ENCODE results near the gene HDAC6. TPM values are rescaled to one million over a fixed set of nuclear protein-coding genes. Genes with fewer than 3 reads are reported as not detected.
"Not testable (repeated sequence)": the region's sequence is repeated elsewhere in the genome, so short reads cannot be mapped to it uniquely, and the experiment has no call there.

HDAC6 gene
- total and polyA plus RNA-seq, 4 experiments from 2014 or later, result 9.4 to 126 (median 73.0) TPM

GRCh38 chrX:48853494-48853893 is 51.6 kb downstream of the HDAC6 start:
- not testable (repeated sequence) for H3K27me3 ChIP-seq (ENCODE audit: insufficient read depth, low read length); H3K9me3 ChIP-seq (ENCODE audit: control insufficient read depth in 1 of 2, low read length in 2 of 2)

GRCh38 chrX:48854121-48854804 is 52.4 kb downstream of the HDAC6 start:
- H3K27me3 ChIP-seq (ENCODE audit: insufficient read depth, low read length); H3K36me3 ChIP-seq (ENCODE audit: insufficient read depth, low read length); intact Hi-C loops (cut with micrococcal nuclease); H3K9me3 ChIP-seq (ENCODE audit: control insufficient read depth in 1 of 2, low read length in 2 of 2); DNase-seq; CTCF ChIA-PET (ENCODE audit: partially characterized antibody); H3K4me3 ChIP-seq (ENCODE audit: low read length in 2 of 2); H3K4me1 ChIP-seq (ENCODE audit: insufficient read depth, low read length); POLR2A ChIA-PET (ENCODE audit: partially characterized antibody); H3K27ac Mint-ChIP-seq; H3K36me3 Mint-ChIP-seq; H3K4me1 Mint-ChIP-seq; H3K4me3 Mint-ChIP-seq; H3K9me3 Mint-ChIP-seq; H3K27ac ChIP-seq (ENCODE audit: low read depth, low read length): not testable (repeated sequence)
- peaks cover 7 to 14% of the 10 kb centered on the region in 2 donors for H3K27me3 Mint-ChIP-seq

More at GRCh38 chrX:48853494-48853893, 51.6 kb downstream of the HDAC6 start:
- H3K4me3 ChIP-seq (ENCODE audit: low read length in 2 of 2); CTCF ChIA-PET (ENCODE audit: partially characterized antibody); H3K9me3 Mint-ChIP-seq; intact Hi-C loops (cut with micrococcal nuclease); H3K4me1 ChIP-seq (ENCODE audit: insufficient read depth, low read length); H3K27ac ChIP-seq (ENCODE audit: low read depth, low read length); H3K36me3 Mint-ChIP-seq; H3K27ac Mint-ChIP-seq; DNase-seq; POLR2A ChIA-PET (ENCODE audit: partially characterized antibody); H3K4me3 Mint-ChIP-seq; H3K36me3 ChIP-seq (ENCODE audit: insufficient read depth, low read length): not testable (repeated sequence)
- H3K27me3 Mint-ChIP-seq, result peaks cover 7 to 14% of the 10 kb centered on the region in 2 donors
- H3K4me1 Mint-ChIP-seq, result peaks cover 4 to 13% (median 6%) of the 10 kb centered on the region in 4 donors

- Mint-ChIP-seq H3K9me3 (peaks cover 0 to 5% (median 0%) of the 10 kb centered on the region in 8 donors), H3K36me3 (no peaks in the 10 kb centered on the region), H3K27me3 (peaks cover 7 to 14% of the 10 kb centered on the region in 2 donors), H3K4me3 (no peak overlapping the region), H3K27ac (peak overlapping the region in 2 of 7 donors; percentile 5 to 61), H3K4me1 (peaks cover 0 to 2% (median under 1%) of the 10 kb centered on the region in 4 donors)
- CTCF ChIA-PET (ENCODE audit: partially characterized antibody), result no interaction called here
- no peaks in the 10 kb centered on the region for H3K36me3 ChIP-seq (ENCODE audit: insufficient read depth, low read length)
- DNase-seq, result no peak
- no peaks in the 10 kb centered on the region for H3K4me1 ChIP-seq (ENCODE audit: insufficient read depth, low read length)
- no peaks in the 10 kb centered on the region for H3K9me3 ChIP-seq (ENCODE audit: control insufficient read depth in 1 of 2, low read length in 2 of 2)
- POLR2A ChIA-PET (ENCODE audit: partially characterized antibody), result no interaction called here
- H3K27ac ChIP-seq (ENCODE audit: low read depth, low read length), result no peak overlapping the region
- intact Hi-C loops (cut with micrococcal nuclease), result no loop called here
- no peaks in the 10 kb centered on the region for H3K27me3 ChIP-seq (ENCODE audit: insufficient read depth, low read length)
- no peak overlapping the region for H3K4me3 ChIP-seq (ENCODE audit: low read length in 2 of 2)
Measured at GRCh38 chrX:48854898-48855297, 53.0 kb downstream of the HDAC6 start.

GRCh38 chrX:48864210-48864609 is 62.3 kb downstream of the HDAC6 start:
- H3K4me3 Mint-ChIP-seq, result no peak overlapping the region
- intact Hi-C loops (cut with micrococcal nuclease), result no loop called here
- no peaks in the 10 kb centered on the region for H3K9me3 Mint-ChIP-seq
- H3K4me1 Mint-ChIP-seq, result no peaks in the 10 kb centered on the region
- no peak overlapping the region for H3K27ac ChIP-seq (ENCODE audit: low read depth, low read length)
- H3K36me3 ChIP-seq (ENCODE audit: insufficient read depth, low read length), result no peaks in the 10 kb centered on the region
- POLR2A ChIA-PET (ENCODE audit: partially characterized antibody), result no interaction called here
- H3K4me1 ChIP-seq (ENCODE audit: insufficient read depth, low read length), result no peaks in the 10 kb centered on the region
- H3K27ac Mint-ChIP-seq, result no peak overlapping the region
- H3K9me3 ChIP-seq (ENCODE audit: control insufficient read depth in 1 of 2, low read length in 2 of 2), result no peaks in the 10 kb centered on the region
- CTCF ChIA-PET (ENCODE audit: partially characterized antibody), result no interaction called here
- no peaks in the 10 kb centered on the region for H3K36me3 Mint-ChIP-seq
- peaks cover 3 to 4% of the 10 kb centered on the region in 2 donors for H3K27me3 Mint-ChIP-seq
- no peaks in the 10 kb centered on the region for H3K27me3 ChIP-seq (ENCODE audit: insufficient read depth, low read length)
- no peak overlapping the region for H3K4me3 ChIP-seq (ENCODE audit: low read length in 2 of 2)
- no peak for DNase-seq

GRCh38 chrX:48872017-48872416 is 70.2 kb downstream of the HDAC6 start:
- H3K27me3 Mint-ChIP-seq; H3K27me3 ChIP-seq (ENCODE audit: insufficient read depth, low read length); H3K4me3 Mint-ChIP-seq; H3K4me1 Mint-ChIP-seq; H3K36me3 Mint-ChIP-seq; H3K27ac Mint-ChIP-seq; POLR2A ChIA-PET (ENCODE audit: partially characterized antibody); H3K27ac ChIP-seq (ENCODE audit: low read depth, low read length); intact Hi-C loops (cut with micrococcal nuclease); CTCF ChIA-PET (ENCODE audit: partially characterized antibody); DNase-seq; H3K4me3 ChIP-seq (ENCODE audit: low read length in 2 of 2); H3K9me3 Mint-ChIP-seq; H3K36me3 ChIP-seq (ENCODE audit: insufficient read depth, low read length); H3K4me1 ChIP-seq (ENCODE audit: insufficient read depth, low read length); H3K9me3 ChIP-seq (ENCODE audit: control insufficient read depth in 1 of 2, low read length in 2 of 2): not testable (repeated sequence)

Other genes with a start within 250 kb of the HDAC6 start
- 100 to 1,000 TPM; 169 to 173 TPM for gene RBM3, start 227.6 kb upstream of the HDAC6 start, total RNA-seq
- gene RBM3, start 227.6 kb upstream of the HDAC6 start, polyA plus RNA-seq, result 100 to 1,000 TPM; 247 to 282 TPM
- 10 to 100 TPM; 47.4 to 49.7 TPM for gene WDR13, start 204.6 kb upstream of the HDAC6 start, total RNA-seq
- 10 to 100 TPM; 41.8 to 67.9 TPM for gene WDR13, start 204.6 kb upstream of the HDAC6 start, polyA plus RNA-seq
- 100 to 1,000 TPM; 108 to 110 TPM for gene WAS, start 118.3 kb upstream of the HDAC6 start, total RNA-seq
- 10 to 100 TPM; 13.4 to 33.8 TPM for gene WAS, start 118.3 kb upstream of the HDAC6 start, polyA plus RNA-seq
- 10 to 100 TPM in 1 of 2 experiments, 1 to 10 TPM in 1; 8.7 to 10.2 TPM for gene SUV39H1, start 105.3 kb upstream of the HDAC6 start, total RNA-seq
- 10 to 100 TPM; 12.4 to 15.6 TPM for gene SUV39H1, start 105.3 kb upstream of the HDAC6 start, polyA plus RNA-seq
- gene GLOD5, start 40.3 kb upstream of the HDAC6 start, total RNA-seq, result not detected
- not detected for gene GLOD5, start 40.3 kb upstream of the HDAC6 start, polyA plus RNA-seq
- not detected for gene GATA1, start 15.5 kb upstream of the HDAC6 start, total RNA-seq
- not detected for gene GATA1, start 15.5 kb upstream of the HDAC6 start, polyA plus RNA-seq
- gene ERAS, start 24.4 kb downstream of the HDAC6 start, total RNA-seq, result not detected
- gene ERAS, start 24.4 kb downstream of the HDAC6 start, polyA plus RNA-seq, result not detected
- 1 to 10 TPM; 6.4 to 8.5 TPM for gene PCSK1N, start 33.5 kb downstream of the HDAC6 start, total RNA-seq
- gene PCSK1N, start 33.5 kb downstream of the HDAC6 start, polyA plus RNA-seq, result 10 to 100 TPM in 1 of 2 donors, 1 to 10 TPM in 1; 4.6 to 15.3 TPM
- 10 to 100 TPM; 42.6 to 46.2 TPM for gene TIMM17B, start 95.7 kb downstream of the HDAC6 start, total RNA-seq
- 10 to 100 TPM; 65.3 to 69.7 TPM for gene TIMM17B, start 95.7 kb downstream of the HDAC6 start, polyA plus RNA-seq
- 10 to 100 TPM; 59.6 to 64.4 TPM for gene PQBP1, start 95.9 kb downstream of the HDAC6 start, total RNA-seq
- 10 to 100 TPM; 80.0 to 94.1 TPM for gene PQBP1, start 95.9 kb downstream of the HDAC6 start, polyA plus RNA-seq
- gene SLC35A2, start 109.6 kb downstream of the HDAC6 start, total RNA-seq, result 10 to 100 TPM; 13.8 to 15.8 TPM
- gene SLC35A2, start 109.6 kb downstream of the HDAC6 start, polyA plus RNA-seq, result 10 to 100 TPM; 11.8 to 14.4 TPM
- 100 to 1,000 TPM; 117 to 118 TPM for gene PIM2, start 117.0 kb downstream of the HDAC6 start, total RNA-seq
- 100 to 1,000 TPM; 396 to 489 TPM for gene PIM2, start 117.0 kb downstream of the HDAC6 start, polyA plus RNA-seq
- gene OTUD5, start 155.5 kb downstream of the HDAC6 start, total RNA-seq, result 10 to 100 TPM; 92.0 to 94.5 TPM
- 10 to 100 TPM; 16.5 to 45.6 TPM for gene OTUD5, start 155.5 kb downstream of the HDAC6 start, polyA plus RNA-seq
- 1 to 10 TPM; 1.8 to 1.9 TPM for gene KCND1, start 169.8 kb downstream of the HDAC6 start, total RNA-seq
- 1 to 10 TPM in 1 of 2 donors, not detected in 1; 1.0 TPM for gene KCND1, start 169.8 kb downstream of the HDAC6 start, polyA plus RNA-seq
- 100 to 1,000 TPM in 1 of 2 experiments, 10 to 100 TPM in 1; 99.6 to 111 TPM for gene GRIPAP1, start 200.2 kb downstream of the HDAC6 start, total RNA-seq
- 10 to 100 TPM in 1 of 2 donors, 1 to 10 TPM in 1; 4.8 to 18.7 TPM for gene GRIPAP1, start 200.2 kb downstream of the HDAC6 start, polyA plus RNA-seq
- 10 to 100 TPM; 35.5 to 37.6 TPM for gene TFE3, start 241.3 kb downstream of the HDAC6 start, total RNA-seq
- 1 to 10 TPM; 3.0 to 8.0 TPM for gene TFE3, start 241.3 kb downstream of the HDAC6 start, polyA plus RNA-seq

Measured in CD4-positive, alpha-beta memory T cell (primary cell).